ENCODE measurements around the gene FBXW4.

FBXW4 gene

DNA sequence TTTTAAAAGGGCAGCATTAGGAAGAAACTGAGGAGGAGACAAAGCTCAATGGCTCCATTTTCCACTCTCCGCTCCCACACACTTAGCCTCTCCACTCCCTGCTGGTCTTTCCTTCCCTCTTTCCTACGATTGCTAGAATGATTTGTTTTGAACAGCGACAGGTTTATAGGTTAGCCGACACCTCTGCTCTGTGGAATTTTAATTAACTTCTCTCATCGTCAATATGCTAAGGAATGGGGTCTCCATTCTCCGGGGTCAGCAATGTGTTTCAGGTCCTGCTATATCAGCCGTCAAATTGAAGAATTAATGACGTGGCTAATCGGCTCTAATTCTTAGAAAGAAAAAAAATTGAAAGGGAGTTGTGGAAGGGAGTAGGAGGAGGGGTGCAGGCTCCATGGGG is 28.9 kb downstream of the FBXW4 start:
- Histone ChIP-seq H3K9ac (ENCODE audit: low read depth in 1 of 2, low read length in 2 of 2) (no peak overlapping the region), H3K9me3 (ENCODE audit: control insufficient read depth in 1 of 2, low read length in 2 of 2) (no peaks in the 10 kb centered on the region), H3K27ac (ENCODE audit: low read depth, low read length) (no peak overlapping the region), H3K27me3 (ENCODE audit: control insufficient read depth in 1 of 2, insufficient read depth in 2 of 2, low read length in 2 of 2) (no peaks in the 10 kb centered on the region), H3K4me1 (ENCODE audit: control insufficient read depth in 1 of 2, insufficient read depth in 2 of 2, low read length in 2 of 2) (no peaks in the 10 kb centered on the region), H3K36me3 (ENCODE audit: control insufficient read depth in 1 of 2, insufficient read depth in 2 of 2, low read length in 2 of 2) (peaks cover 48 to 87% of the 10 kb centered on the region in 2 donors), H3K4me3 (ENCODE audit: low read depth in 1 of 2, low read length in 2 of 2) (no peak overlapping the region)

DNA sequence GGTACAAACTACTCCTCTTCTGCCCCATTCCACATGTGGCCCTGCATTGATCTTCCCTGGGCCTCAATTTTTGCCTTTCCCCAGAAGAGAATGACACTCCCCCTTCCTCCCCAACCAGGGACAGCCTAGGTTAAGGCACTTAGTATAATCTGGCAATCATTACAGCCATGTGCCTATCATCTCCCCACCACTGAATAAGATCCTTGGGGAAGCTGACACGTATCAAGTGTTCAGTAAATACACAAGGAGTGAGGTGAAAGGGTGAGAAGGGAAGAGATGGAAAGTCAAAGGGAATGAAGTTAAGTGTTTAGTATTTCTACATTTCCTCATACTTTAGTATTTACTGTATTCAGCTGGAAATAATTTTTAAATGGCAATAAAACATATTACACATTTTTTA is 31.9 kb downstream of the FBXW4 start:
- Histone ChIP-seq H3K9me3 (ENCODE audit: control insufficient read depth in 1 of 2, low read length in 2 of 2) (no peaks in the 10 kb centered on the region), H3K4me3 (ENCODE audit: low read depth in 1 of 2, low read length in 2 of 2) (no peak overlapping the region), H3K9ac (ENCODE audit: low read depth in 1 of 2, low read length in 2 of 2) (no peak overlapping the region), H3K27me3 (ENCODE audit: control insufficient read depth in 1 of 2, insufficient read depth in 2 of 2, low read length in 2 of 2) (no peaks in the 10 kb centered on the region), H3K36me3 (ENCODE audit: control insufficient read depth in 1 of 2, insufficient read depth in 2 of 2, low read length in 2 of 2) (peaks cover 42 to 83% of the 10 kb centered on the region in 2 donors), H3K4me1 (ENCODE audit: control insufficient read depth in 1 of 2, insufficient read depth in 2 of 2, low read length in 2 of 2) (no peaks in the 10 kb centered on the region), H3K27ac (ENCODE audit: low read depth, low read length) (no peak overlapping the region)

DNA sequence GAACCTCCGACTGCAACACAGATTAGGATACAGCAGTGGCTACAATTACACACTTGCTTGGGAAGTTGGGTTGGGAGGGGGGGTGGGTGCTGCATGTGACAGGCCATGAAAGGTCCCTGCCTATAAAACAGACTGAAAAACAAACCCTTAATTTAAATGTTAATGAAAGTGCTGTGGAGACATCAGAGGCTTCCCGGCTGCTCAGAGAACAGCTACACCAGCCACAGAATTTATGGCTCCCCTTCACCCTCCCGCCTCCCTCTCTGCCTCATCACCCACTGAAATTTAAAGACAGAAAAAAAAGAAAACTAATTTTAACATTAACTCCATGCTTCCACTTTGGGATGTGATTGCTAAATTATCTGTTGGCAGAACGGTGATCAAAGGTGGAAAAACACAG is 34.7 kb downstream of the FBXW4 start:
- Histone ChIP-seq H3K9ac (ENCODE audit: low read depth in 1 of 2, low read length in 2 of 2) (no peak overlapping the region), H3K9me3 (ENCODE audit: control insufficient read depth in 1 of 2, low read length in 2 of 2) (no peaks in the 10 kb centered on the region), H3K4me3 (ENCODE audit: low read depth in 1 of 2, low read length in 2 of 2) (no peak overlapping the region), H3K4me1 (ENCODE audit: control insufficient read depth in 1 of 2, insufficient read depth in 2 of 2, low read length in 2 of 2) (no peaks in the 10 kb centered on the region), H3K27me3 (ENCODE audit: control insufficient read depth in 1 of 2, insufficient read depth in 2 of 2, low read length in 2 of 2) (no peaks in the 10 kb centered on the region), H3K36me3 (ENCODE audit: control insufficient read depth in 1 of 2, insufficient read depth in 2 of 2, low read length in 2 of 2) (peaks cover 27 to 77% of the 10 kb centered on the region in 2 donors), H3K27ac (ENCODE audit: low read depth, low read length) (no peak overlapping the region)

DNA sequence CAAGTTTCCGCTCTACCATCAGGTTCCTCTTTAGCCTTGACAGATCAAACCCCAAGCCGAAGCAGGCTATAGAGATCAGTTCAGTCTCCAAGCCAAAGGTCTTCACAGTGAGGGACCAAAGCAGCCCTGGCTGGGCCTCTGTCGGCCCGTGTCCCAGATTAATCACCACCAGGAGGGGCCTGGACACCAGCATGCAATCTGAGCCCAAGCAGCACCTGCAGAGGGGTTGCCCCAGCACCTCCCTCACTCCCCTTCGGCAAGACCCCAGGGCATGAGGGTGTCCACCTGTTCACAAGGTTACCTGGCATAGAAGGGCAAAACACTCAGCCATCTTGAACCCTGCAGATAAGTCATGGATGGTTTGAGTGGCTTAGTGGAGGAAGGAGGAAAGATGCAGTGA is 36.0 kb downstream of the FBXW4 start:
- no peaks in the 10 kb centered on the region for H3K27me3 ChIP-seq (ENCODE audit: control insufficient read depth in 1 of 2, insufficient read depth in 2 of 2, low read length in 2 of 2)
- no peaks in the 10 kb centered on the region for H3K9me3 ChIP-seq (ENCODE audit: control insufficient read depth in 1 of 2, low read length in 2 of 2)
- H3K9ac ChIP-seq (ENCODE audit: low read depth in 1 of 2, low read length in 2 of 2) = no peak overlapping the region
- no peak overlapping the region for H3K27ac ChIP-seq (ENCODE audit: low read depth, low read length)
- peaks cover 23 to 68% of the 10 kb centered on the region in 2 donors for H3K36me3 ChIP-seq (ENCODE audit: control insufficient read depth in 1 of 2, insufficient read depth in 2 of 2, low read length in 2 of 2)
- no peak overlapping the region for H3K4me3 ChIP-seq (ENCODE audit: low read depth in 1 of 2, low read length in 2 of 2)
- H3K4me1 ChIP-seq (ENCODE audit: control insufficient read depth in 1 of 2, insufficient read depth in 2 of 2, low read length in 2 of 2) = no peaks in the 10 kb centered on the region

DNA sequence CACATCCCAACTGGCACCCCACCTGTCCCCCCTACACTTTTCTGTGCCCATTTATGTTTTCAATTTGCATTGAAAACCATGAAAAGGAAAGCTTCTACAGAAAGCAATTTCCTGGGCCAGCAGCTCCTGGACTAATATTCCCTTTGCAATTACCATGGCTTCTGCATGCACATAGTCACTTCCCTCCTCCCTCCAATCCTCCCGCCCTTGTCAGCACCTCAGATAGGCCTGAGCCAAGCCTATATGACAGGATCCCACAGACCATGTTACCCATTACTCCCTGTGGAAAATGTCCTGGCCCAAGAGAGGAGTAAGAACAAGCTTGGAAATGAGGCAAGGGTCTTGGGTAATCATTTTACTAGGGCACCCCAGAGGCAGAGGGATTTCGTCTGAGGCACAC is 38.1 kb downstream of the FBXW4 start:
- no peak overlapping the region for H3K9ac ChIP-seq (ENCODE audit: low read depth in 1 of 2, low read length in 2 of 2)
- H3K27me3 ChIP-seq (ENCODE audit: control insufficient read depth in 1 of 2, insufficient read depth in 2 of 2, low read length in 2 of 2) = no peaks in the 10 kb centered on the region
- no peaks in the 10 kb centered on the region for H3K9me3 ChIP-seq (ENCODE audit: control insufficient read depth in 1 of 2, low read length in 2 of 2)
- H3K27ac ChIP-seq (ENCODE audit: low read depth, low read length) = no peak overlapping the region
- H3K36me3 ChIP-seq (ENCODE audit: control insufficient read depth in 1 of 2, insufficient read depth in 2 of 2, low read length in 2 of 2) = peaks cover 12 to 56% of the 10 kb centered on the region in 2 donors
- no peak overlapping the region for H3K4me3 ChIP-seq (ENCODE audit: low read depth in 1 of 2, low read length in 2 of 2)
- no peaks in the 10 kb centered on the region for H3K4me1 ChIP-seq (ENCODE audit: control insufficient read depth in 1 of 2, insufficient read depth in 2 of 2, low read length in 2 of 2)

DNA sequence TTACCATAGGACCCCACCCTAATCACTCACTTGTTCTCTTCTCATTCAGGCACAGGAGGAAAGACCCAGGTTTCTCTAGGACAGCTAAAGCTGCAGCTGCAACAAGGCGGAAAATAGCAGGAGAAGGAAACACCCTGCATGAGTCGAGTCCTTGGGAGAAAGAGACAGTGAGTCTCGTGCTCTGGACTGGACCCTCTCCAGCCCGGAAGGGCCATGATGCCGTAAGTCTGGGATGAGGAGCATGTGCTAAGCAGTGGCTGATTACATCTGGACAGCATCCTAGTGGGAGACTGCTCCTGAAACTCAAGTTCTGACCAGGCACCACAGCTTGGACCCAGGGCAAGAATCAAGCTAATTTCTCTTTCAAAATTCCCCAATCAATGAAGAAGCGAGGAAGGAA is 39.4 kb downstream of the FBXW4 start:
- no peaks in the 10 kb centered on the region for H3K9me3 ChIP-seq (ENCODE audit: control insufficient read depth in 1 of 2, low read length in 2 of 2)
- no peak overlapping the region for H3K27ac ChIP-seq (ENCODE audit: low read depth, low read length)
- no peak overlapping the region for H3K9ac ChIP-seq (ENCODE audit: low read depth in 1 of 2, low read length in 2 of 2)
- no peak overlapping the region for H3K4me3 ChIP-seq (ENCODE audit: low read depth in 1 of 2, low read length in 2 of 2)
- H3K4me1 ChIP-seq (ENCODE audit: control insufficient read depth in 1 of 2, insufficient read depth in 2 of 2, low read length in 2 of 2) = no peaks in the 10 kb centered on the region
- H3K36me3 ChIP-seq (ENCODE audit: control insufficient read depth in 1 of 2, insufficient read depth in 2 of 2, low read length in 2 of 2) = peaks cover 7 to 47% of the 10 kb centered on the region in 2 donors
- no peaks in the 10 kb centered on the region for H3K27me3 ChIP-seq (ENCODE audit: control insufficient read depth in 1 of 2, insufficient read depth in 2 of 2, low read length in 2 of 2)

DNA sequence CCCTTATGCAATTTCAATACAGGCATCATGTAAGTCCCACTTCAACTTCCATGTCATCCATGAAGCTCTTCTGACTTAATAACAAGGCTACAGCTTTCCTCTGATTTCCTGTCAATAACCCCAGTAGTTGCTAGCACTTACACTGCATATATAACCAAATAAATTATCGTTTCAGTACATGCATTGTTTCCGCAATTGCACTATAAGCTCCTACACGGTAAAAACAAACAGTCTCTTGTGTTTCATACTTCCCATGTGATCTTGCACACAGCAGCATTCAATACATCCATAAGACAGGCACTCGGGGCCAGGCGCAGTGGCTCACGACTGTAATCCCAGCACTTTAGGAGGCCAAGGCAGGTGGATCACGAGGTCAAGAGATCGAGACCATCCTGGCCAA is 41.4 kb downstream of the FBXW4 start:
- H3K27me3 ChIP-seq (ENCODE audit: control insufficient read depth in 1 of 2, insufficient read depth in 2 of 2, low read length in 2 of 2) = no peaks in the 10 kb centered on the region
- no peak overlapping the region for H3K4me3 ChIP-seq (ENCODE audit: low read depth in 1 of 2, low read length in 2 of 2)
- no peak overlapping the region for H3K27ac ChIP-seq (ENCODE audit: low read depth, low read length)
- no peaks in the 10 kb centered on the region for H3K4me1 ChIP-seq (ENCODE audit: control insufficient read depth in 1 of 2, insufficient read depth in 2 of 2, low read length in 2 of 2)
- H3K36me3 ChIP-seq (ENCODE audit: control insufficient read depth in 1 of 2, insufficient read depth in 2 of 2, low read length in 2 of 2) = peaks cover 9 to 45% of the 10 kb centered on the region in 2 donors
- H3K9ac ChIP-seq (ENCODE audit: low read depth in 1 of 2, low read length in 2 of 2) = no peak overlapping the region
- H3K9me3 ChIP-seq (ENCODE audit: control insufficient read depth in 1 of 2, low read length in 2 of 2) = no peaks in the 10 kb centered on the region

DNA sequence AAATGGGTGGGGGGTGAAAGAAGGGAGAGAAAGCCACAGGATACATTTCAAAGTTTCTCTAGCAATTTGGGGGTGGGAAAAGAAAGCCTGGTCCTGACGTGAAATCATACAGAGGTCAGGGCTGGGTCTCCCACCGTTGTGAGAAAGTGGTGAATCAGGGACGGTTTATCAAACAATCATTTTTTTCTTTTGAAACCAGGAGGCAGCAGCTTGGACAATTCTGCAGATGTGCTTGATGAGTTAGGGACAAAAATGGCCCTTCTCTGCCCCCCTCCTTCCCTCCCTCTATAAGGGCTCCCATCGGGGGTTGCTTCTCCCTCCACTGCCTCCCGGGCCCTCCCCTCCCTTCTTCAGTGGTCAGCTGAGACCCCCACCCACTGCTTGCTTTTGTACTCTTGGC is 43.6 kb downstream of the FBXW4 start:
- Histone ChIP-seq H3K4me1 (ENCODE audit: control insufficient read depth in 1 of 2, insufficient read depth in 2 of 2, low read length in 2 of 2) (no peaks in the 10 kb centered on the region), H3K27ac (ENCODE audit: low read depth, low read length) (no peak overlapping the region), H3K4me3 (ENCODE audit: low read depth in 1 of 2, low read length in 2 of 2) (no peak overlapping the region), H3K9ac (ENCODE audit: low read depth in 1 of 2, low read length in 2 of 2) (no peak overlapping the region), H3K27me3 (ENCODE audit: control insufficient read depth in 1 of 2, insufficient read depth in 2 of 2, low read length in 2 of 2) (no peaks in the 10 kb centered on the region), H3K36me3 (ENCODE audit: control insufficient read depth in 1 of 2, insufficient read depth in 2 of 2, low read length in 2 of 2) (peaks cover 20 to 46% of the 10 kb centered on the region in 2 donors), H3K9me3 (ENCODE audit: control insufficient read depth in 1 of 2, low read length in 2 of 2) (no peaks in the 10 kb centered on the region)

DNA sequence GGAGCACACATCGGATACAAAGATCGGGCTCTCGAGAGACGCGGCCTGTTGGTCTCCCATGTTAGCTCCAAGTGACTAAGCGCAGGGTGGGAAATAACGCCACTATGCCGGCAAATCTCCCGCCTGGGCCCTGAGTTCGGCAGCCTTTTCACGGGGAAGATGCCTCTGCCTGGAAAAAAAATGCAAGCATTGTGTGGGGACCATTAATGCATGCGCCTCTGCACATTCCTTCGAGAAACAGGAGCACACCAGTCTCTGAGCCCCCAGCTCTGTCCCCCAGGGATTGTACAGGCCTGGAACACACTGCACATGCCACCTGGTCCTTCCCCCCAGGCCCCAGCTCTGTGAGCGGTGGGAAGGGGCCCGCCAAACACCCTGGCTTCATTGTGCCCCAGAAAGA is 44.1 kb downstream of the FBXW4 start:
- H3K27me3 ChIP-seq (ENCODE audit: control insufficient read depth in 1 of 2, insufficient read depth in 2 of 2, low read length in 2 of 2) = no peaks in the 10 kb centered on the region
- no peaks in the 10 kb centered on the region for H3K9me3 ChIP-seq (ENCODE audit: control insufficient read depth in 1 of 2, low read length in 2 of 2)
- no peak overlapping the region for H3K4me3 ChIP-seq (ENCODE audit: low read depth in 1 of 2, low read length in 2 of 2)
- no peaks in the 10 kb centered on the region for H3K4me1 ChIP-seq (ENCODE audit: control insufficient read depth in 1 of 2, insufficient read depth in 2 of 2, low read length in 2 of 2)
- H3K27ac ChIP-seq (ENCODE audit: low read depth, low read length) = no peak overlapping the region
- peaks cover 22 to 41% of the 10 kb centered on the region in 2 donors for H3K36me3 ChIP-seq (ENCODE audit: control insufficient read depth in 1 of 2, insufficient read depth in 2 of 2, low read length in 2 of 2)
- no peak overlapping the region for H3K9ac ChIP-seq (ENCODE audit: low read depth in 1 of 2, low read length in 2 of 2)

DNA sequence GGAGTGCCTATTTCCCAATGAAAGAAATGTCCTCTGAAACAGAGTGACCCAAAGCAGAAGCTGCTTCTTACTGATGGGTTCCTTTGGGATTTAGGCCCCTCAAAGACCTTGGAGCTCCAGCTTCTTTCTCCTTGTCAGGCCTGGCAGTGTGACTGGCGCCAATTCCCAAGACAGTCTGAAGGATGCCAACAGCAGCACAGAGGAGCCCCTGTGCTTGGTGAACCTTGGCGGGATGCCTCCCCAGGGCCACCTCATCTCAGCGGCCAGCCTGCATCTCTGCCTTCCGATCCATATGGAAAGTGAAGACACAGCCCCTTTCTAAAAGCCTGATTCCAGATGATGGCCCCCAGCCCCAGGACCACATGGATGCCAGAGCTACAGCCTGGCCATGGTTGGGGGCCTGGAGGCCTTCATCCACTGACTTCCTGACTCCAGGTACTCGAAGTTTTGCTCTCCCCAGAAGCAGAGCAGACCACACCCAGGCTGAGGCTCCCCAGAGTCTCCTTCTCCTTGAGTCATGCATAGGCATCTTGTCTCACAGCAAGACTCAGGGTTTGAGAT is 45.4 kb downstream of the FBXW4 start:
- H3K27ac ChIP-seq (ENCODE audit: low read depth, low read length) = no peak overlapping the region
- no peaks in the 10 kb centered on the region for H3K9me3 ChIP-seq (ENCODE audit: control insufficient read depth in 1 of 2, low read length in 2 of 2)
- no peak overlapping the region for H3K9ac ChIP-seq (ENCODE audit: low read depth in 1 of 2, low read length in 2 of 2)
- H3K4me1 ChIP-seq (ENCODE audit: control insufficient read depth in 1 of 2, insufficient read depth in 2 of 2, low read length in 2 of 2) = no peaks in the 10 kb centered on the region
- H3K36me3 ChIP-seq (ENCODE audit: control insufficient read depth in 1 of 2, insufficient read depth in 2 of 2, low read length in 2 of 2) = peaks cover 25 to 31% of the 10 kb centered on the region in 2 donors
- H3K27me3 ChIP-seq (ENCODE audit: control insufficient read depth in 1 of 2, insufficient read depth in 2 of 2, low read length in 2 of 2) = no peaks in the 10 kb centered on the region
- no peak overlapping the region for H3K4me3 ChIP-seq (ENCODE audit: low read depth in 1 of 2, low read length in 2 of 2)

DNA sequence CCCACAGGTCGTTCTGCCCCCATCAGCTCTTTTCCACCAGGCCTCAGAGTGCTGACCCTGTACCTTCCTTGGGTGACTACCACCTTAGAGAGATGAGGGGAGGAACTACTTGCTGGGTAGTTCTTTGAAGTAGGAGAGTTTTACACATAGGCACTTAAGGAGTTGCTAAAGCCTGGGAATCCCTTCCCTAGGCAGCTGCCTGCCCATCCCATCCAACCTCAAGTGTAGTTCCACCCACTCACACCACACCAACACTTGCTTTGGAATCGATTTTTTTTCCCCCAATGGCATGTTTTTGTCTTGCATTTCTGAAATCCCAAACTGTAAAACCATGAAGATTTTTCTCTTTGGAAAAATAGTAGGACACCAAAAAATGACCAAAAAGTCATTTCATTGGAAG is 47.7 kb downstream of the FBXW4 start:
- H3K4me3 ChIP-seq (ENCODE audit: low read depth in 1 of 2, low read length in 2 of 2) = no peak overlapping the region
- no peak overlapping the region for H3K27ac ChIP-seq (ENCODE audit: low read depth, low read length)
- no peaks in the 10 kb centered on the region for H3K27me3 ChIP-seq (ENCODE audit: control insufficient read depth in 1 of 2, insufficient read depth in 2 of 2, low read length in 2 of 2)
- H3K36me3 ChIP-seq (ENCODE audit: control insufficient read depth in 1 of 2, insufficient read depth in 2 of 2, low read length in 2 of 2) = peaks cover 30% of the 10 kb centered on the region in 2 donors
- H3K9ac ChIP-seq (ENCODE audit: low read depth in 1 of 2, low read length in 2 of 2) = no peak overlapping the region
- no peaks in the 10 kb centered on the region for H3K9me3 ChIP-seq (ENCODE audit: control insufficient read depth in 1 of 2, low read length in 2 of 2)
- no peaks in the 10 kb centered on the region for H3K4me1 ChIP-seq (ENCODE audit: control insufficient read depth in 1 of 2, insufficient read depth in 2 of 2, low read length in 2 of 2)

Data from duodenal mucosa (tissue), 2 donors.